GM12878 (cell line): ENCODE measurements around the gene PFKL. TPM values are rescaled to one million over a fixed set of nuclear protein-coding genes. Genes with fewer than 3 reads are reported as not detected.

Experiments used
- FOXK2 ChIP-seq: fragments of 450-650 bp; IDR thresholded peaks from 2 replicates; pipeline ENCODE4 v1.6.1; 2017; ENCODE audit warnings: mild to moderate bottlenecking, moderate library complexity
- GABPA ChIP-seq: IDR thresholded peaks from 2 replicates; pipeline ENCODE4 v1.6.1; 2014; ENCODE audit warnings: antibody characterized with exemption, low read depth, mild to moderate bottlenecking, inconsistent platforms
- JUNB ChIP-seq: IDR thresholded peaks from 2 replicates; pipeline ENCODE4 v1.6.1; 2016; ENCODE audit warnings: antibody characterized with exemption, mild to moderate bottlenecking
- JUND ChIP-seq: IDR thresholded peaks from 2 replicates; pipeline ENCODE4 v1.6.1; 2012; ENCODE audit warnings: low read depth, mild to moderate bottlenecking, low read length, improper control_type of control experiment, moderate library complexity
- NBN ChIP-seq: fragments of 450-650 bp; IDR thresholded peaks from 2 replicates; pipeline ENCODE4 v1.6.1; 2016
- POU2F2 ChIP-seq: IDR thresholded peaks from 3 replicates; pipeline ENCODE4 v1.6.1; 2011; ENCODE audit warnings: low read depth, mild to moderate bottlenecking, low read length, borderline replicate concordance
- RFX5 ChIP-seq: IDR thresholded peaks from 2 replicates; pipeline ENCODE4 v1.6.1; 2011; ENCODE audit warnings: low read depth, low read length, improper control_type of control experiment
- WRNIP1 ChIP-seq: IDR thresholded peaks from 2 replicates; pipeline ENCODE4 v1.6.1; 2011; ENCODE audit warnings: low read depth, low read length, improper control_type of control experiment, borderline replicate concordance
- ZNF622 ChIP-seq: fragments of 450-650 bp; IDR thresholded peaks from 2 replicates; pipeline ENCODE4 v1.6.1; 2017; ENCODE audit warnings: mild to moderate bottlenecking, inconsistent platforms
- polyA plus RNA-seq, 11 experiments: library from polyadenylated mRNA; depleted of rRNA in 4 of 11; unstranded in 6 of 11; stranded (reverse) in 5 of 11; fragments of >200 nt; fragmentation: Nextera tagmentation in 4 of 11; fragmentation: Illumina TruSeq in 1 of 11; extraction: Ambion mirVana in 4 of 11; extraction: Trizol in 1 of 11; gene quantifications; 1 replicate in 1 of 11; 2 replicates in 10 of 11; pipeline versions ENCODE4 v1.2.1 to v1.2.3, GENCODE V29; 2011 to 2016; ENCODE audit warnings: inconsistent platforms in 2 of 11, missing spikeins in 2 of 11, low read depth in 1 of 11
- total RNA-seq, 4 experiments: library from RNA; depleted of rRNA in 3 of 4; stranded (reverse); fragments of >200 nt in 3 of 4; fragmentation: Illumina TruSeq in 1 of 4; extraction: Trizol in 1 of 4; gene quantifications; 2 replicates each; pipeline versions ENCODE4 v1.2.1 to v1.2.3, GENCODE V29; 2013 to 2021
- TF ChIP-seq, protein P1 (sequence below): IDR thresholded peaks from 2 replicates; pipeline ENCODE4 v1.6.1; 2011; ENCODE audit warnings: low read depth, low read length, improper control_type of control experiment, borderline replicate concordance
- TF ChIP-seq, protein P2 (sequence below): IDR thresholded peaks from 2 replicates; pipeline ENCODE4 v1.6.1; 2011; ENCODE audit warnings: borderline replicate concordance, low read depth, mild to moderate bottlenecking, moderate library complexity, mixed read lengths, low read length; ENCODE audit not compliant: insufficient read depth; ENCODE audit errors: extremely low read length
- TF ChIP-seq, protein P3 (sequence below): IDR thresholded peaks from 2 replicates; pipeline ENCODE4 v1.6.1; 2012; ENCODE audit warnings: low read length, inconsistent platforms

Gene PFKL
- total and polyA plus RNA-seq, 10 of the 15 experiments (the other 5 are each of a cell fraction or from before 2014, with no cell fraction given), result 1.2 to 192 (median 112) TPM

DNA sequence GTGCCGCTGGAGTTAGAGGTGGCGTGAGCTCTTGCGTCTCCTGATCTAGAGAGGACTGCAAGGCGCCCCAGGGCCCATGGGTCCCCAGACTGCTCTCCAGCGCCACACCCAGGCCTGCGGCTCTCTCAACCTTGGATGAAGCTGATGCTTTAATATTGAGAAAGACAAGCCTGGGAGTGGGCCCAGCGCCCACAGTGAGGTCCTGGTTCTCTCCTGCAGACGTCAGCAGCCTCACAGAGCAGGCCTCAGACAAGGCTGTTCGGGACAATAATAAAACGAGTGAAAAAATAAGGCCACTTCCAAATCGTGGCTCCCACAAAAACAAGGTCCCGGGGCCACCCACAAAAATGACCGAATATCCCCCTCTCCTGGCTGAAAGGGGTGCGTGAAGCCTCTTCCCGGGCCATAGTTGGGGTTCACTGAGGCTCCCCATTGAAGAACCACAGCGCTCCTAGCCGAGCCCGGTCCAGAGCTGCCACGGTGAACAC is 32.2 kb upstream of the PFKL start (continued):
- TF ChIP-seq RFX5 (no peak), WRNIP1 (no peak), JUND (no peak), NBN (no peak), GABPA (no peak), FOXK2 (no peak), ZNF622 (no peak), JUNB (no peak), POU2F2 (no peak)
- TF ChIP-seq, protein P1, sequence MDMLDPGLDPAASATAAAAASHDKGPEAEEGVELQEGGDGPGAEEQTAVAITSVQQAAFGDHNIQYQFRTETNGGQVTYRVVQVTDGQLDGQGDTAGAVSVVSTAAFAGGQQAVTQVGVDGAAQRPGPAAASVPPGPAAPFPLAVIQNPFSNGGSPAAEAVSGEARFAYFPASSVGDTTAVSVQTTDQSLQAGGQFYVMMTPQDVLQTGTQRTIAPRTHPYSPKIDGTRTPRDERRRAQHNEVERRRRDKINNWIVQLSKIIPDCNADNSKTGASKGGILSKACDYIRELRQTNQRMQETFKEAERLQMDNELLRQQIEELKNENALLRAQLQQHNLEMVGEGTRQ, result no peak
- TF ChIP-seq, protein P2, sequence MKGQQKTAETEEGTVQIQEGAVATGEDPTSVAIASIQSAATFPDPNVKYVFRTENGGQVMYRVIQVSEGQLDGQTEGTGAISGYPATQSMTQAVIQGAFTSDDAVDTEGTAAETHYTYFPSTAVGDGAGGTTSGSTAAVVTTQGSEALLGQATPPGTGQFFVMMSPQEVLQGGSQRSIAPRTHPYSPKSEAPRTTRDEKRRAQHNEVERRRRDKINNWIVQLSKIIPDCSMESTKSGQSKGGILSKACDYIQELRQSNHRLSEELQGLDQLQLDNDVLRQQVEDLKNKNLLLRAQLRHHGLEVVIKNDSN, result no peak
- TF ChIP-seq, protein P3, sequence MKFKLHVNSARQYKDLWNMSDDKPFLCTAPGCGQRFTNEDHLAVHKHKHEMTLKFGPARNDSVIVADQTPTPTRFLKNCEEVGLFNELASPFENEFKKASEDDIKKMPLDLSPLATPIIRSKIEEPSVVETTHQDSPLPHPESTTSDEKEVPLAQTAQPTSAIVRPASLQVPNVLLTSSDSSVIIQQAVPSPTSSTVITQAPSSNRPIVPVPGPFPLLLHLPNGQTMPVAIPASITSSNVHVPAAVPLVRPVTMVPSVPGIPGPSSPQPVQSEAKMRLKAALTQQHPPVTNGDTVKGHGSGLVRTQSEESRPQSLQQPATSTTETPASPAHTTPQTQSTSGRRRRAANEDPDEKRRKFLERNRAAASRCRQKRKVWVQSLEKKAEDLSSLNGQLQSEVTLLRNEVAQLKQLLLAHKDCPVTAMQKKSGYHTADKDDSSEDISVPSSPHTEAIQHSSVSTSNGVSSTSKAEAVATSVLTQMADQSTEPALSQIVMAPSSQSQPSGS, result no peak
